Measurements from ENCODE around the gene SLC12A9.
"Not testable (repeated sequence)": the region's sequence is repeated elsewhere in the genome, so short reads cannot be mapped to it uniquely, and the experiment has no call there.

The SLC12A9 gene

GRCh38 chr7:100852048-100852872, at the start of gene SLC12A9:
Gene SLC12A9 (plus strand): TSS chr7:100852713. CDS start chr7:100854198, 1,485 bp downstream.
- peak; percentile 91 for DNase-seq

- no peak for DNase-seq
Observed at GRCh38 chr7:100802951-100803350, 49.6 kb upstream of the SLC12A9 start.

GRCh38 chr7:100803398-100804161, 48.9 kb upstream of the SLC12A9 start:
- DNase-seq = peak; percentile 76

GRCh38 chr7:100804681-100805431, 47.7 kb upstream of the SLC12A9 start:
- DNase-seq = no peak

GRCh38 chr7:100806276-100806675, 46.2 kb upstream of the SLC12A9 start:
- DNase-seq = no peak

GRCh38 chr7:100806883-100807282, 45.6 kb upstream of the SLC12A9 start:
- not testable (repeated sequence) for DNase-seq

GRCh38 chr7:100808354-100808875, 44.1 kb upstream of the SLC12A9 start:
- DNase-seq = no peak

GRCh38 chr7:100811480-100811879, 41.0 kb upstream of the SLC12A9 start:
- no peak for DNase-seq

- DNase-seq = no peak
Observed at GRCh38 chr7:100812729-100813128, 39.8 kb upstream of the SLC12A9 start.

GRCh38 chr7:100816515-100816914, 36.0 kb upstream of the SLC12A9 start:
- not testable (repeated sequence) for DNase-seq

- DNase-seq = no peak
Observed at GRCh38 chr7:100817097-100817496, 35.4 kb upstream of the SLC12A9 start.

GRCh38 chr7:100818366-100818765, 34.1 kb upstream of the SLC12A9 start:
- DNase-seq = no peak

GRCh38 chr7:100818825-100819224, 33.7 kb upstream of the SLC12A9 start:
- DNase-seq = no peak

- no peak for DNase-seq
Observed at GRCh38 chr7:100819586-100819985, 32.9 kb upstream of the SLC12A9 start.

- DNase-seq = no peak
Observed at GRCh38 chr7:100822236-100823139, 30.0 kb upstream of the SLC12A9 start.

GRCh38 chr7:100823140-100823525, 29.4 kb upstream of the SLC12A9 start:
- no peak for DNase-seq

GRCh38 chr7:100823534-100823933, 29.0 kb upstream of the SLC12A9 start:
- no peak for DNase-seq

- DNase-seq = no peak
Observed at GRCh38 chr7:100824499-100825214, 27.9 kb upstream of the SLC12A9 start.

GRCh38 chr7:100825215-100825671, 27.3 kb upstream of the SLC12A9 start:
- DNase-seq = no peak

GRCh38 chr7:100825751-100826513, 26.6 kb upstream of the SLC12A9 start:
- no peak for DNase-seq
